NCI-H1930 (cell line): Measurements from ENCODE around the gene SYNE3.

ENCODE experiments used
- DNase-seq, 2 experiments: peaks; one replicate each; lab custom pipeline; 2025; lab: John Stamatoyannopoulos, UW

SYNE3 gene

DNA sequence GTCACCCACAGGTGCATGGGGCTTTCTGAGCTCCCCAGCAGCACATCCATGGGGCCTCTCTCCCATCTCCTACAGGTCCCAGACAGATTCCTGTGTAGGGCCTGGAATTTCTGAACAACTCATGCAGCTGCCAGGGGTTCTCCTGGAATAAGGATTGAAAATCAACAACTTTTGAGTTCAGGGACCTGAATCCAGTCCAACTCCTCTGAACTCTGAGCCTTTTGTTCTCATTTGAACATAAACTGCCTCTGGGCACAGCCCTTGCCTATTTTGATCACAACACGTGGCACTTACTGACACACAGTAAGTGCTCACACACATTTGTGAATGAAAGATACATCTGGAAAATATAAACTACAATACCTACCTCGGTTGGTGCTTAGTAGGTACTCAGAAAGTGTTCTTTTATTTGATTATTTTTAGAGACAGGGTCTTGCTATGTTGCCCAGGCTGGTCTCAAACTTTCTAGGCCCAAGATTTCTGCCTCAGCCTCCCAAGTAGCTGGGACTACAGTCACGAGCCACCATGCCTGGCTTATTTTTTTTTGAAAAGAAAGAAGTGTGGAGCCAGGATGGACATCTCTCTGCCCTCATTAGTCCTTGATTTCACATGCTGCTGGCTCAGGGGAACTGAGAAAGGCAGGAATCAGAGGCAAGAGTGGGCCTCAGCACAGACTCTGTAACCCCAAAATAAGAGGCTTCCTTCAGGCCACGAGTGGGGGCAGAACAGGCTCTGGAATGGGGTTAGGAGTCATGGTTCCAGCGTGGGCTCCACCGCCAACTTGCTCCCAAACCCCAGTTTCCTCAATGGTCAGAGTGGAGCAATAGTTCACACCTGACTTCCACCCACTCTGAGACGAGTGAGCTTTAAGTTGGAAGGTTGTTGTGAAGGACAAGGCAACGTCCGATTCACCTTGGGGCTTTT is 27.0 kb downstream of the SYNE3 start:
- no peak for DNase-seq

- DNase-seq = no peak
These were observed 27.9 kb downstream of the SYNE3 start for GRCh38 chr14:95488376-95489213.

- DNase-seq = no peak
These were observed 28.8 kb downstream of the SYNE3 start for GRCh38 chr14:95487669-95488084.

- DNase-seq = no peak
These were observed 29.4 kb downstream of the SYNE3 start for GRCh38 chr14:95486875-95487668.

GRCh38 chr14:95485222-95485819 is 31.1 kb downstream of the SYNE3 start:
- DNase-seq = no peak

- DNase-seq = no peak
These were observed 32.2 kb downstream of the SYNE3 start for GRCh38 chr14:95484296-95484695.

- DNase-seq = no peak
These were observed 32.9 kb downstream of the SYNE3 start for GRCh38 chr14:95483309-95484165.

- no peak for DNase-seq
These were observed 33.7 kb downstream of the SYNE3 start for GRCh38 chr14:95482627-95483308.

- no peak for DNase-seq
These were observed 34.9 kb downstream of the SYNE3 start for GRCh38 chr14:95481391-95482022.

GRCh38 chr14:95480887-95481226 is 35.6 kb downstream of the SYNE3 start:
- DNase-seq = no peak

GRCh38 chr14:95480109-95480886 is 36.2 kb downstream of the SYNE3 start:
- no peak for DNase-seq

DNA sequence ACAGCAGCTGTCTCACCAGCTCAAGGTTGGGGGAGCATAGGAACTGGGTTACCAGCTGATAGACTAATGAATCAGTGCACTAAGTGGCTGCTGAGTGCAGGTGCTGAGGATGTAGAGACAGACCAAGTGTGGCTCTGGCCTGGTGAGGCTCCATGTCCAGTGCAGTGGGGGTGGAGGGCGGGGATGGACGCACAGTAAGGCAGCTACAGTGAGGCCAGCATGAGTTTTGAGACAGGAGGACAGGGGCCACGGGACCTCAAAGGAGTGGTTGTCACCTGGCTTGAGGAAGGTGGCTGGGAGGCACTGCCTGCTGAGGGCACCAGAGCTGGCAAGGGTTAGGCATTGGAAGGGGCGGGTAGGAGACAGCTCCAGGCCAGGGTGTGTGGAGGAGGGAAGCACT is 37.0 kb downstream of the SYNE3 start:
- no peak for DNase-seq

DNA sequence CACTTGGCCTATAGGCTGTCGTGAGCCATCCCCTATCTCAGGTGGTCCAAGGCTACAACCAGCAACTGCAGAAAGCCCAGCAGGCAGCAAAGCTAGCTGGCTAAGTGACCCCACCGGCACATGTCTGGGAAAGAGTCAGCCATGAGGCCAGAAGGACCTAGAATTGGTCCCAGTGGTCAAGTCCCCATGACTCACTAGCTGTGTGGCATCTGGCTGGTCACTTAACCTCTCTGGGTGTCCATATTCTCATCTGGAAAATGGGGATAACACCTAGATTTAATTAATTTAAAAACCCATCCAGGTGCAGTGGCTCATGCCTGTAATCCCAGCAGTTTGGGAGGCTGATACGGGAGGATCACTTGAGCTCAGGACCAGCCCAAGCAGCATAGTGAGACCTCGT is 37.6 kb downstream of the SYNE3 start:
- DNase-seq = no peak

DNA sequence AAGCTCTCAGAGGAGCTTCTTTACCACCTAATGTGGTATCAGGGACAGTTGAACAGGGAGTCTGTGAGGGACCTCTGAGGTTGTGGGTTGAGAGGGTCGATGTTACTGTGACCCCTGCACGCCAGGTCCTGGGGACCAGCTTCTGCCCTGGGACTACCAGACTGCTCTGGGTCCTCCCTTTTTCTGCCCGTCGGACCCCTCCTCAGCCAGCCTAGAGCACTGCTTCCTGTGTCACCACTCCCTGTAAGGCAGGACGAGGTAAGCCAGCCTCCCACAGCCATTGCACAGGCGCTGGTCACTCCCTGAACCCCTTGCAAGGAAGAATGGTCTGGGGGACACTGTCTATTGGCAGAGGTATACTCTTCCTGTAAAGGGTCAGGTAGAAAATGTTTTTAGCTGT is 38.1 kb downstream of the SYNE3 start:
- DNase-seq = no peak

DNA sequence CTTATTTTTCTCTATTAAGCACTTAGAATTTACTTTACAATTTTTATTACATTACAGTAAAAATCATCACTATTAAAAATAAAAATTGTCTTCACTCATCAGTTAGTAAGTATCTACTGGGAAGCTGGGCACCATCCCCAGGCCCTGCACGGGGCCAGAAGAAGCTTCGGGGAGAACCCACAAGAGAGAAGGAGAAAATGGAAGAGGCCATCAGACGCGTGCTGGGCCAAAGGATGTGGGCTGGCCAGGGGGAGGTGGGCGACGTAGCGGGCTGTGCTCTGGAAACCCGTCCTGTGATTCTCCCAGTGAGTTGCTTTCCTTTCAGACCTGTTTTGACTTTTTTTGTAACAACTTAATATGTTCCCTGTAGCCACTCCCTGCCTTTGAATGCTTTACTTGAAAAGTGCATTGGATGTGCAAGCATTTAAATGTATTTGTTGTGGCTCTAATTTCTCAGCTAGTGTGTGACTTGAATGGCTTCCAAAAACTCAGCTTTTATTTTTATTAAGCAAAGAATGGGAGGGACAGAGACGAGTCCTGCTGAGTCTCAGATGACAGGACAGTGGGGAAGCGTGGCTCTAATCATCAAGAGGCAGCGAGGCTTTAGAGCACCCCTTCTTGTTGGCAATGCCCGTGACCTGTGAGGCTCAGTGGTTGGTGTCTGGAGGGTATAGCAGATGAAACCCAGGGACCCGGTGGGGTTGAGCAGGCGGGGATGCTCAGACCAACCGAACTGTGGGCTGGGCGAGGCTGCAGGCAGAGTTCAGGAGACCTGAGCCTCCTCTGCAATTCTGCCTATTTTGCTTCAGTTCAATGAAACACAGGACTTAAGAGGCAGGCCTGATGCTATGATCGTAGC is 38.8 kb downstream of the SYNE3 start:
- DNase-seq = no peak

GRCh38 chr14:95476747-95477146 is 39.7 kb downstream of the SYNE3 start:
- DNase-seq = no peak

GRCh38 chr14:95475540-95476240 is 40.8 kb downstream of the SYNE3 start:
- no peak for DNase-seq
